ENCODE data around the gene HS3ST3A1. TPM values are rescaled to one million over a fixed set of nuclear protein-coding genes. Genes with fewer than 3 reads are reported as not detected.

HS3ST3A1 gene
- total RNA-seq, 1 donor = 1.7 TPM

- H3K27me3 ChIP-seq (ENCODE audit: insufficient read depth, low read length) = peaks cover 3% of the 10 kb centered on the region
- H3K4me3 ChIP-seq (ENCODE audit: low read length) = no peak overlapping the region
- H3K4me1 ChIP-seq (ENCODE audit: insufficient read depth, low read length) = no peaks in the 10 kb centered on the region
- H3K9me3 ChIP-seq (ENCODE audit: low read depth, low read length) = no peaks in the 10 kb centered on the region
These were observed 14.3 kb upstream of the HS3ST3A1 start for GRCh38 chr17:13616031-13616430.

- Histone ChIP-seq H3K4me1 (ENCODE audit: insufficient read depth, low read length) (no peaks in the 10 kb centered on the region), H3K4me3 (ENCODE audit: low read length) (no peak overlapping the region), H3K9me3 (ENCODE audit: low read depth, low read length) (no peaks in the 10 kb centered on the region), H3K27me3 (ENCODE audit: insufficient read depth, low read length) (no peaks in the 10 kb centered on the region)
These were observed 8.2 kb upstream of the HS3ST3A1 start for GRCh38 chr17:13609941-13610340.

- Histone ChIP-seq H3K27me3 (ENCODE audit: insufficient read depth, low read length) (peaks cover 67% of the 10 kb centered on the region), H3K4me3 (ENCODE audit: low read length) (no peak overlapping the region), H3K4me1 (ENCODE audit: insufficient read depth, low read length) (peaks cover 5% of the 10 kb centered on the region), H3K9me3 (ENCODE audit: low read depth, low read length) (no peaks in the 10 kb centered on the region)
These were observed 380 bp downstream of the HS3ST3A1 start for GRCh38 chr17:13601322-13601775.

GRCh38 chr17:13600475-13601321 lies 1.0 kb downstream of the HS3ST3A1 start:
- Histone ChIP-seq H3K4me3 (ENCODE audit: low read length) (no peak overlapping the region), H3K4me1 (ENCODE audit: insufficient read depth, low read length) (peaks cover 5% of the 10 kb centered on the region), H3K9me3 (ENCODE audit: low read depth, low read length) (no peaks in the 10 kb centered on the region), H3K27me3 (ENCODE audit: insufficient read depth, low read length) (peaks cover 72% of the 10 kb centered on the region)

GRCh38 chr17:13599864-13600263 lies 1.9 kb downstream of the HS3ST3A1 start:
- Histone ChIP-seq H3K4me3 (ENCODE audit: low read length) (no peak overlapping the region), H3K27me3 (ENCODE audit: insufficient read depth, low read length) (peaks cover 75% of the 10 kb centered on the region), H3K4me1 (ENCODE audit: insufficient read depth, low read length) (peaks cover 5% of the 10 kb centered on the region), H3K9me3 (ENCODE audit: low read depth, low read length) (no peaks in the 10 kb centered on the region)

GRCh38 chr17:13599168-13599577 lies 2.6 kb downstream of the HS3ST3A1 start:
- peaks cover 5% of the 10 kb centered on the region for H3K4me1 ChIP-seq (ENCODE audit: insufficient read depth, low read length)
- no peak overlapping the region for H3K4me3 ChIP-seq (ENCODE audit: low read length)
- no peaks in the 10 kb centered on the region for H3K9me3 ChIP-seq (ENCODE audit: low read depth, low read length)
- H3K27me3 ChIP-seq (ENCODE audit: insufficient read depth, low read length) = peaks cover 70% of the 10 kb centered on the region

- no peaks in the 10 kb centered on the region for H3K9me3 ChIP-seq (ENCODE audit: low read depth, low read length)
- H3K27me3 ChIP-seq (ENCODE audit: insufficient read depth, low read length) = peaks cover 65% of the 10 kb centered on the region
- no peak overlapping the region for H3K4me3 ChIP-seq (ENCODE audit: low read length)
- H3K4me1 ChIP-seq (ENCODE audit: insufficient read depth, low read length) = peaks cover 5% of the 10 kb centered on the region
These were observed 3.2 kb downstream of the HS3ST3A1 start for GRCh38 chr17:13598353-13599167.

GRCh38 chr17:13597723-13598347 lies 3.9 kb downstream of the HS3ST3A1 start:
- Histone ChIP-seq H3K4me1 (ENCODE audit: insufficient read depth, low read length) (peaks cover 5% of the 10 kb centered on the region), H3K9me3 (ENCODE audit: low read depth, low read length) (no peaks in the 10 kb centered on the region)

GRCh38 chr17:13596241-13596923 lies 5.3 kb downstream of the HS3ST3A1 start:
- peaks cover 5% of the 10 kb centered on the region for H3K4me1 ChIP-seq (ENCODE audit: insufficient read depth, low read length)
- peaks cover 46% of the 10 kb centered on the region for H3K27me3 ChIP-seq (ENCODE audit: insufficient read depth, low read length)
- no peaks in the 10 kb centered on the region for H3K9me3 ChIP-seq (ENCODE audit: low read depth, low read length)
- H3K4me3 ChIP-seq (ENCODE audit: low read length) = no peak overlapping the region

More at GRCh38 chr17:13597723-13598347, 3.9 kb downstream of the HS3ST3A1 start:
- peaks cover 58% of the 10 kb centered on the region for H3K27me3 ChIP-seq (ENCODE audit: insufficient read depth, low read length)
- H3K4me3 ChIP-seq (ENCODE audit: low read length) = no peak overlapping the region

- H3K4me1 ChIP-seq (ENCODE audit: insufficient read depth, low read length) = peaks cover 1% of the 10 kb centered on the region
- H3K9me3 ChIP-seq (ENCODE audit: low read depth, low read length) = no peaks in the 10 kb centered on the region
- no peak overlapping the region for H3K4me3 ChIP-seq (ENCODE audit: low read length)
- peaks cover 41% of the 10 kb centered on the region for H3K27me3 ChIP-seq (ENCODE audit: insufficient read depth, low read length)
These were observed 6.2 kb downstream of the HS3ST3A1 start for GRCh38 chr17:13595599-13595899.

- no peaks in the 10 kb centered on the region for H3K4me1 ChIP-seq (ENCODE audit: insufficient read depth, low read length)
- H3K27me3 ChIP-seq (ENCODE audit: insufficient read depth, low read length) = peaks cover 35% of the 10 kb centered on the region
- no peaks in the 10 kb centered on the region for H3K9me3 ChIP-seq (ENCODE audit: low read depth, low read length)
These were observed 6.7 kb downstream of the HS3ST3A1 start for GRCh38 chr17:13594762-13595598.

GRCh38 chr17:13594310-13594709 lies 7.4 kb downstream of the HS3ST3A1 start:
- H3K9me3 ChIP-seq (ENCODE audit: low read depth, low read length) = no peaks in the 10 kb centered on the region
- H3K27me3 ChIP-seq (ENCODE audit: insufficient read depth, low read length) = peaks cover 28% of the 10 kb centered on the region
- H3K4me1 ChIP-seq (ENCODE audit: insufficient read depth, low read length) = no peaks in the 10 kb centered on the region
- no peak overlapping the region for H3K4me3 ChIP-seq (ENCODE audit: low read length)

More at GRCh38 chr17:13594762-13595598, 6.7 kb downstream of the HS3ST3A1 start:
- no peak overlapping the region for H3K4me3 ChIP-seq (ENCODE audit: low read length)

- peaks cover 23% of the 10 kb centered on the region for H3K27me3 ChIP-seq (ENCODE audit: insufficient read depth, low read length)
- H3K4me3 ChIP-seq (ENCODE audit: low read length) = no peak overlapping the region
- no peaks in the 10 kb centered on the region for H3K4me1 ChIP-seq (ENCODE audit: insufficient read depth, low read length)
- no peaks in the 10 kb centered on the region for H3K9me3 ChIP-seq (ENCODE audit: low read depth, low read length)
These were observed 8.0 kb downstream of the HS3ST3A1 start for GRCh38 chr17:13593757-13594156.
